HepG2 (cell line): ENCODE measurements around the gene ST14. TPM values are rescaled to one million over a fixed set of nuclear protein-coding genes. Genes with fewer than 3 reads are reported as not detected.

Source experiments
- HMG20B ChIP-seq: conservative IDR thresholded peaks from 2 replicates; pipeline ENCODE4 v1.6.1; 2016; ENCODE audit warnings: missing genetic modification reagents, missing compliant biosample characterization
- PAF1 ChIP-seq: IDR thresholded peaks from 2 replicates; pipeline ENCODE4 v1.6.1; 2016; ENCODE audit warnings: missing genetic modification reagents, missing compliant biosample characterization
- RBFOX2 ChIP-seq: fragments of 200-400 bp; formaldehyde crosslinking; IDR thresholded peaks from 2 replicates; pipeline ENCODE4 v1.6.1; 2017; ENCODE audit warnings: low read depth, mild to moderate bottlenecking, low read length
- SRSF9 ChIP-seq: fragments of 200-400 bp; formaldehyde crosslinking; IDR thresholded peaks from 2 replicates; pipeline ENCODE4 v1.6.1; 2018; ENCODE audit warnings: borderline replicate concordance, mild to moderate bottlenecking, low read depth, low read length; ENCODE audit not compliant: insufficient read depth, poor library complexity, severe bottlenecking
- ZC3H4 ChIP-seq: sonication (generic); formaldehyde crosslinking; IDR thresholded peaks from 2 replicates; pipeline ENCODE4 v1.4.0; 2020; ENCODE audit warnings: missing genetic modification reagents, borderline replicate concordance
- ZNF552 ChIP-seq: sonication (generic); formaldehyde crosslinking; IDR thresholded peaks from 2 replicates; pipeline ENCODE4 v1.9.0; 2022; ENCODE audit warnings: missing genetic modification reagents, mild to moderate bottlenecking, borderline replicate concordance
- ZNF569 ChIP-seq: sonication (generic); formaldehyde crosslinking; IDR thresholded peaks from 2 replicates; pipeline ENCODE4 v1.5.0; 2020; ENCODE audit warnings: mild to moderate bottlenecking, missing genetic modification reagents, moderate library complexity, borderline replicate concordance
- polyA plus RNA-seq, 8 experiments: library from polyadenylated mRNA; depleted of rRNA in 3 of 8; stranded (reverse) in 7 of 8; unstranded in 1 of 8; fragments of >200 nt; fragmentation: Illumina TruSeq in 4 of 8; extraction: Trizol in 4 of 8; gene quantifications; 2 replicates each; pipeline versions ENCODE4 v1.2.1 to v1.2.3, GENCODE V29; 2011 to 2016; ENCODE audit warnings: low read depth in 4 of 8, missing spikeins in 1 of 8, mixed read lengths in 1 of 8; ENCODE audit not compliant: insufficient read depth in 1 of 8
- total RNA-seq, 5 experiments: library from RNA; depleted of rRNA; stranded (reverse); fragments of >200 nt; fragmentation: Illumina TruSeq; extraction: Trizol; gene quantifications; 2 replicates each; pipeline ENCODE4 v1.2.3, GENCODE V29; 2016; ENCODE audit warnings: low read depth in 1 of 5
- TF ChIP-seq, protein P1 (sequence below): sonication (generic); formaldehyde crosslinking; IDR thresholded peaks from 2 replicates; pipeline ENCODE4 v1.4.0; 2020; ENCODE audit warnings: mild to moderate bottlenecking, missing genetic modification reagents
- TF ChIP-seq, protein P2 (sequence below): sonication (generic); formaldehyde crosslinking; IDR thresholded peaks from 2 replicates; pipeline ENCODE4 v1.5.0; 2020; ENCODE audit warnings: missing genetic modification reagents
- TF ChIP-seq, protein P3 (sequence below): sonication (generic); formaldehyde crosslinking; IDR thresholded peaks from 2 replicates; pipeline ENCODE4 v1.8.1; 2023; ENCODE audit warnings: mild to moderate bottlenecking, inconsistent platforms, moderate library complexity, missing genetic modification reagents, borderline replicate concordance
- TF ChIP-seq, protein P4 (sequence below): sonication (generic); formaldehyde crosslinking; IDR thresholded peaks from 2 replicates; pipeline ENCODE4 v1.8.1; 2023; ENCODE audit warnings: mild to moderate bottlenecking, missing genetic modification reagents
- TF ChIP-seq, protein P5 (sequence below): sonication (generic); formaldehyde crosslinking; IDR thresholded peaks from 2 replicates; pipeline ENCODE4 v1.5.1; 2020; ENCODE audit warnings: mild to moderate bottlenecking, missing genetic modification reagents
- TF ChIP-seq, protein P6 (sequence below): sonication (generic); formaldehyde crosslinking; IDR thresholded peaks from 2 replicates; pipeline ENCODE4 v1.4.0; 2020; ENCODE audit warnings: missing genetic modification reagents, mild to moderate bottlenecking, borderline replicate concordance
- TF ChIP-seq, protein P7 (sequence below): sonication (generic); formaldehyde crosslinking; IDR thresholded peaks from 2 replicates; pipeline ENCODE4 v1.4.0; 2020; ENCODE audit warnings: mild to moderate bottlenecking, missing genetic modification reagents

ST14 gene
- total and polyA plus RNA-seq, 2 of the 13 experiments (the other 11 are each of a cell fraction or from before 2014, with no cell fraction given) = 0.88 to 1.4 TPM

DNA sequence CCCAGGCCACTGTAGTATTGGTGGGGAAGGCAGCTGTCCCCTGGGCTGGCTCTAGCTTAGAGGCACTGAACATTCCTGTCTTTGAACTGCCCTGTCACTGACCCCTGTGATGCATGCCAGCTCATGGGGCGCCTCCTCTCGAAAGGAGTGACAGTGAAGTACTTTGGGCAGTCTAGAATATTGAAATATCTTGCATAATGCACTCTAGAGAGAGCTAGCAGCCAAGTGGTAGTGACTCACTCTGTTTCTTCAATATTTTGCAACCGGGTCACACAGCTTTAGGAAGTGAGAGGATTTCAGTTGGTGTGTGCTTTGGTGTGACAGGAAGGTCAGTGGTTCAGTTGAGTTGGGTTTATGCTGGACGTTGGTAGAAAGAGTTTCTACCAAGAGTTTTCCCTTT lies 35.5 kb upstream of the ST14 start (continued):
- TF ChIP-seq, protein P1, sequence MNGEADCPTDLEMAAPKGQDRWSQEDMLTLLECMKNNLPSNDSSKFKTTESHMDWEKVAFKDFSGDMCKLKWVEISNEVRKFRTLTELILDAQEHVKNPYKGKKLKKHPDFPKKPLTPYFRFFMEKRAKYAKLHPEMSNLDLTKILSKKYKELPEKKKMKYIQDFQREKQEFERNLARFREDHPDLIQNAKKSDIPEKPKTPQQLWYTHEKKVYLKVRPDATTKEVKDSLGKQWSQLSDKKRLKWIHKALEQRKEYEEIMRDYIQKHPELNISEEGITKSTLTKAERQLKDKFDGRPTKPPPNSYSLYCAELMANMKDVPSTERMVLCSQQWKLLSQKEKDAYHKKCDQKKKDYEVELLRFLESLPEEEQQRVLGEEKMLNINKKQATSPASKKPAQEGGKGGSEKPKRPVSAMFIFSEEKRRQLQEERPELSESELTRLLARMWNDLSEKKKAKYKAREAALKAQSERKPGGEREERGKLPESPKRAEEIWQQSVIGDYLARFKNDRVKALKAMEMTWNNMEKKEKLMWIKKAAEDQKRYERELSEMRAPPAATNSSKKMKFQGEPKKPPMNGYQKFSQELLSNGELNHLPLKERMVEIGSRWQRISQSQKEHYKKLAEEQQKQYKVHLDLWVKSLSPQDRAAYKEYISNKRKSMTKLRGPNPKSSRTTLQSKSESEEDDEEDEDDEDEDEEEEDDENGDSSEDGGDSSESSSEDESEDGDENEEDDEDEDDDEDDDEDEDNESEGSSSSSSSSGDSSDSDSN (CRISPR knock-in tag) = no peak
- TF ChIP-seq, protein P2, sequence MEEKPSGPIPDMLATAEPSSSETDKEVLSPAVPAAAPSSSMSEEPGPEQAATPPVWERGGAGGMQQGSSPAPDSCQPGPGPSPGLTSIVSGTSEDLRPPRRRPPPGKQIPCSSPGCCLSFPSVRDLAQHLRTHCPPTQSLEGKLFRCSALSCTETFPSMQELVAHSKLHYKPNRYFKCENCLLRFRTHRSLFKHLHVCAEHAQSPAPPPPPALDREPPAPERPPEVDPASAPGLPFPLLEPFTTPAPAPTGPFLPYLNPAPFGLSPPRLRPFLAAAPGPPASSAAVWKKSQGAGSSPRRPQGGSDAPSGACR = peak; percentile 40; the same call in 1 of the 2 replicates
- TF ChIP-seq, protein P3, sequence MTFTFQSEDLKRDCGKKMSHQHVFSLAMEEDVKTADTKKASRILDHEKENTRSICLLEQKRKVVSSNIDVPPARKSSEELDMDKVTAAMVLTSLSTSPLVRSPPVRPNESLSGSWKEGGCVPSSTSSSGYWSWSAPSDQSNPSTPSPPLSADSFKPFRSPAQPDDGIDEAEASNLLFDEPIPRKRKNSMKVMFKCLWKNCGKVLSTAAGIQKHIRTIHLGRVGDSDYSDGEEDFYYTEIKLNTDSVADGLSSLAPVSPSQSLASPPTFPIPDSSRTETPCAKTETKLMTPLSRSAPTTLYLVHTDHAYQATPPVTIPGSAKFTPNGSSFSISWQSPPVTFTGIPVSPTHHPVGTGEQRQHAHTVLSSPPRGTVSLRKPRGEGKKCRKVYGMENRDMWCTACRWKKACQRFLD (CRISPR knock-in tag) = no peak
- TF ChIP-seq ZC3H4 (CRISPR knock-in tag) = no peak
- 0 out of 2 replicates have a peak, but pooled peaks have one; percentile 41 for TF ChIP-seq HMG20B
- TF ChIP-seq ZNF569 (CRISPR knock-in tag) = no peak
- TF ChIP-seq, protein P4, sequence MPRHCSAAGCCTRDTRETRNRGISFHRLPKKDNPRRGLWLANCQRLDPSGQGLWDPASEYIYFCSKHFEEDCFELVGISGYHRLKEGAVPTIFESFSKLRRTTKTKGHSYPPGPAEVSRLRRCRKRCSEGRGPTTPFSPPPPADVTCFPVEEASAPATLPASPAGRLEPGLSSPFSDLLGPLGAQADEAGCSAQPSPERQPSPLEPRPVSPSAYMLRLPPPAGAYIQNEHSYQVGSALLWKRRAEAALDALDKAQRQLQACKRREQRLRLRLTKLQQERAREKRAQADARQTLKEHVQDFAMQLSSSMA (CRISPR knock-in tag) = no peak
- TF ChIP-seq, protein P5, sequence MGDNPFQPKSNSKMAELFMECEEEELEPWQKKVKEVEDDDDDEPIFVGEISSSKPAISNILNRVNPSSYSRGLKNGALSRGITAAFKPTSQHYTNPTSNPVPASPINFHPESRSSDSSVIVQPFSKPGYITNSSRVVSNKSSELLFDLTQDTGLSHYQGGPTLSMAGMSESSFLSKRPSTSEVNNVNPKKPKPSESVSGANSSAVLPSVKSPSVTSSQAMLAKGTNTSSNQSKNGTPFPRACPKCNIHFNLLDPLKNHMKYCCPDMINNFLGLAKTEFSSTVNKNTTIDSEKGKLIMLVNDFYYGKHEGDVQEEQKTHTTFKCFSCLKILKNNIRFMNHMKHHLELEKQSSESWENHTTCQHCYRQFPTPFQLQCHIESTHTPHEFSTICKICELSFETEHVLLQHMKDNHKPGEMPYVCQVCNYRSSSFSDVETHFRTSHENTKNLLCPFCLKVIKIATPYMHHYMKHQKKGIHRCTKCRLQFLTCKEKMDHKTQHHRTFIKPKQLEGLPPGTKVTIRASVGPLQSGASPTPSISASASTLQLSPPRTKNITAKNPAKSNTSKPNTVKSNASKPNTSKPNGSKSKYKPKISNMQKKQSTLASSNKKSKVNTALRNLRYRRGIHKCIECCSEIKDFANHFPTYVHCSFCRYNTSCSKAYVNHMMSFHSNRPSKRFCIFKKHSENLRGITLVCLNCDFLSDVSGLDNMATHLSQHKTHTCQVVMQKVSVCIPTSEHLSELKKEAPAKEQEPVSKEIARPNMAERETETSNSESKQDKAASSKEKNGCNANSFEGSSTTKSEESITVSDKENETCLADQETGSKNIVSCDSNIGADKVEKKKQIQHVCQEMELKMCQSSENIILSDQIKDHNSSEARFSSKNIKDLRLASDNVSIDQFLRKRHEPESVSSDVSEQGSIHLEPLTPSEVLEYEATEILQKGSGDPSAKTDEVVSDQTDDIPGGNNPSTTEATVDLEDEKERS = no peak
- TF ChIP-seq, protein P6, sequence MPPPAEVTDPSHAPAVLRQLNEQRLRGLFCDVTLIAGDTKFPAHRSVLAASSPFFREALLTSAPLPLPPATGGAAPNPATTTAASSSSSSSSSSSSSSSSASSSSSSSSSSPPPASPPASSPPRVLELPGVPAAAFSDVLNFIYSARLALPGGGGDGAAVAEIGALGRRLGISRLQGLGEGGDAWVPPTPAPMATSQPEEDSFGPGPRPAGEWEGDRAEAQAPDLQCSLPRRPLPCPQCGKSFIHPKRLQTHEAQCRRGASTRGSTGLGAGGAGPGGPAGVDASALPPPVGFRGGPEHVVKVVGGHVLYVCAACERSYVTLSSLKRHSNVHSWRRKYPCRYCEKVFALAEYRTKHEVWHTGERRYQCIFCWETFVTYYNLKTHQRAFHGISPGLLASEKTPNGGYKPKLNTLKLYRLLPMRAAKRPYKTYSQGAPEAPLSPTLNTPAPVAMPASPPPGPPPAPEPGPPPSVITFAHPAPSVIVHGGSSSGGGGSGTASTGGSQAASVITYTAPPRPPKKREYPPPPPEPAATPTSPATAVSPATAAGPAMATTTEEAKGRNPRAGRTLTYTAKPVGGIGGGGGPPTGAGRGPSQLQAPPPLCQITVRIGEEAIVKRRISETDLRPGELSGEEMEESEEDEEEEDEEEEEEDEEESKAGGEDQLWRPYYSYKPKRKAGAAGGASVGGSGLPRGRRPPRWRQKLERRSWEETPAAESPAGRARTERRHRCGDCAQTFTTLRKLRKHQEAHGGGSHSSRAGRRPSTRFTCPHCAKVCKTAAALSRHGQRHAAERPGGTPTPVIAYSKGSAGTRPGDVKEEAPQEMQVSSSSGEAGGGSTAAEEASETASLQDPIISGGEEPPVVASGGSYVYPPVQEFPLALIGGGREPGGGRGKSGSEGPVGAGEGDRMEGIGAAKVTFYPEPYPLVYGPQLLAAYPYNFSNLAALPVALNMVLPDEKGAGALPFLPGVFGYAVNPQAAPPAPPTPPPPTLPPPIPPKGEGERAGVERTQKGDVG (CRISPR knock-in tag) = no peak
- no peak for TF ChIP-seq SRSF9
- TF ChIP-seq RBFOX2 = no peak
- no peak for TF ChIP-seq PAF1
- no peak for TF ChIP-seq ZNF552
- TF ChIP-seq, protein P7, sequence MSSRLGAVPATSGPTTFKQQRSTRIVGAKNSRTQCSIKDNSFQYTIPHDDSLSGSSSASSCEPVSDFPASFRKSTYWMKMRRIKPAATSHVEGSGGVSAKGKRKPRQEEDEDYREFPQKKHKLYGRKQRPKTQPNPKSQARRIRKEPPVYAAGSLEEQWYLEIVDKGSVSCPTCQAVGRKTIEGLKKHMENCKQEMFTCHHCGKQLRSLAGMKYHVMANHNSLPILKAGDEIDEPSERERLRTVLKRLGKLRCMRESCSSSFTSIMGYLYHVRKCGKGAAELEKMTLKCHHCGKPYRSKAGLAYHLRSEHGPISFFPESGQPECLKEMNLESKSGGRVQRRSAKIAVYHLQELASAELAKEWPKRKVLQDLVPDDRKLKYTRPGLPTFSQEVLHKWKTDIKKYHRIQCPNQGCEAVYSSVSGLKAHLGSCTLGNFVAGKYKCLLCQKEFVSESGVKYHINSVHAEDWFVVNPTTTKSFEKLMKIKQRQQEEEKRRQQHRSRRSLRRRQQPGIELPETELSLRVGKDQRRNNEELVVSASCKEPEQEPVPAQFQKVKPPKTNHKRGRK = no peak
